ENCODE measurements around the gene GRIK1.

DNA sequence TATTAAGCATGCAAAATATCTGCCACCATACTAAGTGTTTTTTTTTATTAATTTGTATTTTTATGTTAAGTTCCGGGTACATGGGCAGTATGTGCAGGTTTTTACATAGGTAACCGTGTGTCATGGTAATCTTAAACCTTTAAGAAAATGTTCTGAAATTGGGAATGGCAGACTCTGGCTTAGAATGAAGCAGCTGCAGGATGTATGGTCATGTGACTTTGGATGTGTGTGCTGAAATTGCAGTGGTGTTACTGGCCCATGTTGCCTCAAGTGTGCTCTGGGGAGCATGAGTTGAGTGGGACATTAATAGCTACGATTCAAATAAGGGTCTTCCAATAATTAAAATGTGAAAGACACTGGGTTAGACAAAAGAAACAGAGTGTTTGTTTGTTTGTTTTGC is 6.7 kb downstream of the GRIK1 start:
- TF ChIP-seq CTCF (IDR thresholded peaks at IDR 0.05) (no peak), POLR2A (IDR thresholded peaks at IDR 0.05) (no peak)
